Gastrocnemius medialis (tissue), 4 donors: Measurements from ENCODE around the gene C12orf56.

Experiments used
- CTCF ChIP-seq, 5 experiments: fragments of 450-650 bp in 3 of 5; fragments of 200-600 bp in 2 of 5; sonication (generic) in 2 of 5; IDR thresholded peaks in 4 of 5; conservative IDR thresholded peaks in 1 of 5; 1 replicate in 4 of 5; 2 replicates in 1 of 5; pipeline ENCODE4 v1.5.1; 2016 to 2019; ENCODE audit warnings: antibody characterized with exemption in 5 of 5, mild to moderate bottlenecking in 3 of 5, moderate library complexity in 3 of 5
- POLR2A ChIP-seq, 2 donors: fragments of 450-650 bp; IDR thresholded peaks; one replicate each; pipeline ENCODE4 v1.6.1; 2017; ENCODE audit warnings: antibody characterized with exemption in 2 of 2, mild to moderate bottlenecking in 2 of 2, moderate library complexity in 2 of 2

- TF ChIP-seq CTCF (IDR thresholded peaks at IDR 0.05 in 4 of 5, conservative IDR thresholded peaks at IDR 0.05 in 1 of 5) (peak; percentile 58 to 77 (median 74)), POLR2A (IDR thresholded peaks at IDR 0.05) (no peak)
Observed at GRCh38 chr12:64256166-64256800, 134.3 kb downstream of the C12orf56 start.
